Progenitor cell of endocrine pancreas (in vitro differentiated cells): ENCODE measurements around the gene MPG. TPM values are rescaled to one million over a fixed set of nuclear protein-coding genes. Genes with fewer than 3 reads are reported as not detected.
"Not testable (repeated sequence)": the region's sequence is repeated elsewhere in the genome, so short reads cannot be mapped to it uniquely, and the experiment has no call there.

Experiments
- DNase-seq: peaks from one replicate; pipeline ENCODE4 v3.0.0; 2021; ENCODE audit warnings: low spot score; ENCODE audit not compliant: unreplicated experiment
- H3K27ac Mint-ChIP-seq: 2 replicates; pipeline ENCODE4 v1.8.0; 2021; ENCODE audit warnings: mild to moderate bottlenecking, moderate library complexity, mixed read lengths
- H3K27me3 Mint-ChIP-seq: 2 replicates; pipeline ENCODE4 v1.8.0; 2021; ENCODE audit warnings: mixed read lengths
- H3K36me3 Mint-ChIP-seq: 2 replicates; pipeline ENCODE4 v1.8.0; 2022; ENCODE audit warnings: mixed read lengths; ENCODE audit not compliant: insufficient read depth
- H3K4me1 Mint-ChIP-seq: 2 replicates; pipeline ENCODE4 v1.8.0; 2021; ENCODE audit warnings: low read depth, mixed read lengths
- H3K4me3 Mint-ChIP-seq: 2 replicates; pipeline ENCODE4 v1.8.0; 2021; ENCODE audit warnings: low read depth, mild to moderate bottlenecking, moderate library complexity, mixed read lengths
- H3K9me3 Mint-ChIP-seq: 2 replicates; pipeline ENCODE4 v1.8.0; 2021; ENCODE audit warnings: low read depth, mixed read lengths
- CTCF ChIP-seq: fragments of 200-600 bp; sonication (generic); IDR thresholded peaks from one replicate; pipeline ENCODE4 v1.5.0; 2021; ENCODE audit warnings: antibody characterized with exemption, mild to moderate bottlenecking; ENCODE audit not compliant: unreplicated experiment
- total RNA-seq: library from RNA; stranded (reverse); gene quantifications from 2 replicates; pipeline ENCODE4 v1.2.1, GENCODE V29; 2021

Gene MPG
- total RNA-seq, 1 donor from 2014 or later, result 35.2 TPM

DNA sequence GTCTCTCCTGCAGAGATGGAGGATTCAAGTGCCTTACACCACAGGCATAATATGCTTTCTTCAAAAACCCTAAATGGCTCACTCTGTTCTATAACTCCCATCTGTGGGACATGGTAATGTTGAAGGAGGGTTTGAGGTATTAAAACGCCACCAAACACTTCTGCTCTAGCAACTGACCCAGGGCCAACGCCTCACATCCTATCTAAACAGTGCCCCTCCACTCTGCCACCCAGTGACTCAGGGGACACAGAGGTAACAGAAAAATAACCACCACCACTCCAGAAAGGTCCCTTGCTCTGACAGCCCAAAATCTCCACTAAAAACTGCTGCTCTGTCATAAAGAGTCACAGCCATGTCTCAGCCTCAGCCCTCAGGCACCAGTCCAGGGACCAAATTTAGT, 42.7 kb downstream of the MPG start:
- Mint-ChIP-seq H3K27me3 (no peaks in the 10 kb centered on the region), H3K9me3 (no peaks in the 10 kb centered on the region), H3K27ac (peak overlapping the region; percentile 31), H3K36me3 (peaks cover 5% of the 10 kb centered on the region), H3K4me1 (no peaks in the 10 kb centered on the region), H3K4me3 (no peak overlapping the region)
- no peak for DNase-seq
- TF ChIP-seq CTCF, result no peak

- Mint-ChIP-seq H3K9me3 (no peaks in the 10 kb centered on the region), H3K4me3 (no peak overlapping the region), H3K27ac (no peak overlapping the region), H3K27me3 (no peaks in the 10 kb centered on the region), H3K36me3 (no peaks in the 10 kb centered on the region), H3K4me1 (no peaks in the 10 kb centered on the region)
- no peak for DNase-seq
- no peak for TF ChIP-seq CTCF
These were observed 44.3 kb downstream of the MPG start for GRCh38 chr16:122361-122760.

- H3K36me3 Mint-ChIP-seq, H3K4me3 Mint-ChIP-seq, DNase-seq, H3K9me3 Mint-ChIP-seq, H3K27me3 Mint-ChIP-seq, H3K4me1 Mint-ChIP-seq, H3K27ac Mint-ChIP-seq: not testable (repeated sequence)
These were observed 45.7 kb downstream of the MPG start for GRCh38 chr16:123558-124350.

- no peak overlapping the region for H3K27ac Mint-ChIP-seq
- H3K4me3 Mint-ChIP-seq, result no peak overlapping the region
- H3K27me3 Mint-ChIP-seq, result no peaks in the 10 kb centered on the region
These were observed 47.0 kb downstream of the MPG start for GRCh38 chr16:125011-125410.

GRCh38 chr16:129075-129474, 51.0 kb downstream of the MPG start:
- Mint-ChIP-seq H3K27ac (no peak overlapping the region), H3K36me3 (peaks cover 4% of the 10 kb centered on the region), H3K4me1 (no peaks in the 10 kb centered on the region), H3K27me3 (no peaks in the 10 kb centered on the region), H3K4me3 (no peak overlapping the region), H3K9me3 (no peaks in the 10 kb centered on the region)
- DNase-seq, result no peak
- no peak for TF ChIP-seq CTCF

More at GRCh38 chr16:125011-125410, 47.0 kb downstream of the MPG start:
- Mint-ChIP-seq H3K4me1 (no peaks in the 10 kb centered on the region), H3K9me3 (no peaks in the 10 kb centered on the region), H3K36me3 (no peaks in the 10 kb centered on the region)
- DNase-seq, result no peak
- TF ChIP-seq CTCF, result no peak

DNA sequence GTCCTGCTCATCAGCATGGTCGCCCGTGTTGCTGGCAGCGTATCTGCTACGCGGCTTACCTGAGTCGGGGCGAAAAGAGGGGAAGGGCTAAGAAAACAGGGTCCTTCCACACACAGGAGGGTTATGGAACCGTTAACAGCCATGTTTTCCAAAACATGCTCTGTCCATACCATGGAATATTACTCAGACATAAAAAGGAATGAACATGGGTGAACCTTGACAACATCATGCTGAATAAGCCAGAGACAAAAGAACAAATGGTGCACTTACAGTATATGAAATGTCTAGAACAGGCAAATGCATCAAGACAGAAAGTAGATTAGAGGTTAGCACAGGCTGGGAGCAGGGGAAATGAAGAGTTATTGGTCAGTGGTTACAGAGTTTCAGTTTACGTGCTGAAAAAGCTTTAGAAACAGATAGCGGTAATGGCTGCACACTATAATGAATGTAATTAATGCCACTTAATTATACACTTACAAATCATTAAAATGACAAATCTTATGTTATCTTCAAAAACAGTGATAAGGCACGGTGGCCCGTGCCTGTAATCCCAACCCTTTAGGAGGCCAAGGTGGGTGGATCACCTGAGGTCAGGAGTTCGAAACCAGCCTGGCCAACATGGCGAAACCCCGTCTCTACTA, 52.6 kb downstream of the MPG start:
- Mint-ChIP-seq H3K36me3 (peaks cover 6% of the 10 kb centered on the region), H3K27ac (no peak overlapping the region), H3K4me3 (no peak overlapping the region), H3K4me1 (no peaks in the 10 kb centered on the region), H3K9me3 (no peaks in the 10 kb centered on the region), H3K27me3 (no peaks in the 10 kb centered on the region)
- no peak for TF ChIP-seq CTCF
- DNase-seq, result no peak
